HepG2 (cell line): ENCODE data around the gene FAM174C. TPM values are rescaled to one million over a fixed set of nuclear protein-coding genes. Genes with fewer than 3 reads are reported as not detected.

Source experiments
- ATF7 ChIP-seq, 2 experiments: fragments of 450-650 bp in 1 of 2; sonication (generic) in 1 of 2; formaldehyde crosslinking in 1 of 2; IDR thresholded peaks; 2 replicates each; pipeline versions ENCODE4 v1.4.0 to v1.6.1; 2016 to 2020; ENCODE audit warnings: antibody characterized with exemption in 1 of 2, mild to moderate bottlenecking in 1 of 2, missing genetic modification reagents in 1 of 2
- BATF2 ChIP-seq: sonication (generic); formaldehyde crosslinking; IDR thresholded peaks from 2 replicates; pipeline ENCODE4 v1.8.0; 2022; ENCODE audit warnings: mild to moderate bottlenecking, missing genetic modification reagents, moderate library complexity
- CEBPG ChIP-seq: IDR thresholded peaks from 2 replicates; pipeline ENCODE4 v1.6.1; 2016
- FOXC1 ChIP-seq: sonication (generic); formaldehyde crosslinking; IDR thresholded peaks from 2 replicates; pipeline ENCODE4 v1.8.0; 2022; ENCODE audit warnings: mild to moderate bottlenecking, missing genetic modification reagents, borderline replicate concordance
- HDAC2 ChIP-seq: sonication (generic); formaldehyde crosslinking; IDR thresholded peaks from 2 replicates; pipeline ENCODE4 v1.4.0; 2020; ENCODE audit warnings: missing genetic modification reagents
- HNRNPLL ChIP-seq: fragments of 200-400 bp; formaldehyde crosslinking; IDR thresholded peaks from 2 replicates; pipeline ENCODE4 v1.6.1; 2017; ENCODE audit warnings: mild to moderate bottlenecking, low read depth, low read length; ENCODE audit not compliant: poor library complexity, severe bottlenecking
- LRRFIP1 ChIP-seq: sonication (generic); formaldehyde crosslinking; conservative IDR thresholded peaks from 2 replicates; pipeline ENCODE4 v1.4.0; 2020; ENCODE audit warnings: missing genetic modification reagents
- MTA3 ChIP-seq: sonication (generic); formaldehyde crosslinking; IDR thresholded peaks from 2 replicates; pipeline ENCODE4 v1.4.0; 2020; ENCODE audit warnings: missing genetic modification reagents
- NR2C2 ChIP-seq: sonication (generic); formaldehyde crosslinking; IDR thresholded peaks from 2 replicates; pipeline ENCODE4 v1.4.0; 2020; ENCODE audit warnings: missing genetic modification reagents, mild to moderate bottlenecking, moderate library complexity, borderline replicate concordance
- NRL ChIP-seq: sonication (generic); formaldehyde crosslinking; IDR thresholded peaks from 2 replicates; pipeline ENCODE4 v1.5.0; 2020; ENCODE audit warnings: missing genetic modification reagents, mild to moderate bottlenecking, moderate library complexity, borderline replicate concordance
- ONECUT2 ChIP-seq: sonication (generic); formaldehyde crosslinking; IDR thresholded peaks from 2 replicates; pipeline ENCODE4 v1.4.0; 2020; ENCODE audit warnings: missing genetic modification reagents
- POGK ChIP-seq: sonication (generic); formaldehyde crosslinking; conservative IDR thresholded peaks from 2 replicates; pipeline ENCODE4 v1.8.0; 2022; ENCODE audit warnings: mild to moderate bottlenecking, moderate library complexity, missing genetic modification reagents
- SP2 ChIP-seq: sonication (generic); formaldehyde crosslinking; IDR thresholded peaks from 2 replicates; pipeline ENCODE4 v1.5.1; 2020; ENCODE audit warnings: mild to moderate bottlenecking, missing genetic modification reagents
- TBL1XR1 ChIP-seq: fragments of 150-350 bp; IDR thresholded peaks from 2 replicates; pipeline ENCODE4 v1.6.1; 2014; ENCODE audit warnings: borderline replicate concordance, low read length; ENCODE audit not compliant: partially characterized antibody
- XRCC5 ChIP-seq: fragments of 200-400 bp; formaldehyde crosslinking; optimal IDR thresholded peaks from 2 replicates; pipeline ENCODE3; 2017; ENCODE audit warnings: mild to moderate bottlenecking, low read length
- ZNF18 ChIP-seq: sonication (generic); formaldehyde crosslinking; IDR thresholded peaks from 2 replicates; pipeline ENCODE4 v1.8.0; 2022; ENCODE audit warnings: mild to moderate bottlenecking, missing genetic modification reagents; ENCODE audit not compliant: insufficient replicate concordance
- ZNF33B ChIP-seq: sonication (generic); formaldehyde crosslinking; IDR thresholded peaks from 2 replicates; pipeline ENCODE4 v1.5.1; 2020; ENCODE audit warnings: mild to moderate bottlenecking, missing genetic modification reagents
- ZNF605 ChIP-seq: sonication (generic); formaldehyde crosslinking; IDR thresholded peaks from 2 replicates; pipeline ENCODE4 v1.8.0; 2022; ENCODE audit warnings: mild to moderate bottlenecking, missing genetic modification reagents
- ZNF746 ChIP-seq: sonication (generic); formaldehyde crosslinking; IDR thresholded peaks from 2 replicates; pipeline ENCODE4 v1.8.0; 2022; ENCODE audit warnings: mild to moderate bottlenecking, missing genetic modification reagents
- ZNF749 ChIP-seq: sonication (generic); formaldehyde crosslinking; IDR thresholded peaks from 2 replicates; pipeline ENCODE4 v1.8.0; 2022; ENCODE audit warnings: mild to moderate bottlenecking, missing genetic modification reagents, moderate library complexity, borderline replicate concordance
- ZNF850 ChIP-seq: sonication (generic); formaldehyde crosslinking; conservative IDR thresholded peaks from 2 replicates; pipeline ENCODE4 v1.9.0; 2021; ENCODE audit warnings: mild to moderate bottlenecking, missing genetic modification reagents
- ZSCAN20 ChIP-seq: sonication (generic); formaldehyde crosslinking; IDR thresholded peaks from 2 replicates; pipeline ENCODE4 v1.4.0; 2020; ENCODE audit warnings: missing genetic modification reagents, mild to moderate bottlenecking, borderline replicate concordance
- polyA plus RNA-seq, 8 experiments: library from polyadenylated mRNA; depleted of rRNA in 3 of 8; stranded (reverse) in 7 of 8; unstranded in 1 of 8; fragments of >200 nt; fragmentation: Illumina TruSeq in 4 of 8; extraction: Trizol in 4 of 8; gene quantifications; 2 replicates each; pipeline versions ENCODE4 v1.2.1 to v1.2.3, GENCODE V29; 2011 to 2016; ENCODE audit warnings: low read depth in 4 of 8, missing spikeins in 1 of 8, mixed read lengths in 1 of 8; ENCODE audit not compliant: insufficient read depth in 1 of 8
- total RNA-seq, 5 experiments: library from RNA; depleted of rRNA; stranded (reverse); fragments of >200 nt; fragmentation: Illumina TruSeq; extraction: Trizol; gene quantifications; 2 replicates each; pipeline ENCODE4 v1.2.3, GENCODE V29; 2016; ENCODE audit warnings: low read depth in 1 of 5

FAM174C gene
- total and polyA plus RNA-seq, 2 of the 13 experiments (the other 11 are each of a cell fraction or from before 2014, with no cell fraction given): 19.5 to 31.3 TPM

- TF ChIP-seq POGK (CRISPR knock-in tag): no peak
- TF ChIP-seq ONECUT2: no peak
- no peak for TF ChIP-seq ZNF850 (CRISPR knock-in tag)
- TF ChIP-seq XRCC5: peak; percentile 66
- TF ChIP-seq ZNF605 (CRISPR knock-in tag): peak; percentile 7; the same call in 1 of the 2 replicates
- TF ChIP-seq ZNF18 (CRISPR knock-in tag): peak; percentile 83
- peak; percentile 95 for TF ChIP-seq HDAC2
- TF ChIP-seq ATF7 (IDR thresholded peaks at IDR 0.05): no peak
- no peak for TF ChIP-seq ATF7 (CRISPR knock-in tag; IDR thresholded peaks at IDR 0.05)
- no peak for TF ChIP-seq BATF2 (CRISPR knock-in tag)
- TF ChIP-seq ZNF749 (CRISPR knock-in tag): peak; percentile 72; the same call in 1 of the 2 replicates
- peak; percentile 42; the same call in 1 of the 2 replicates for TF ChIP-seq NRL (CRISPR knock-in tag)
- no peak for TF ChIP-seq MTA3 (CRISPR knock-in tag)
- TF ChIP-seq ZNF746 (CRISPR knock-in tag): peak; percentile 97
- TF ChIP-seq FOXC1 (CRISPR knock-in tag): no peak
- peak; percentile 75 for TF ChIP-seq NR2C2 (CRISPR knock-in tag)
- TF ChIP-seq ZSCAN20 (CRISPR knock-in tag): 0 out of 2 replicates have a peak, but pooled peaks have one; percentile 80
- TF ChIP-seq TBL1XR1: no peak
- TF ChIP-seq HNRNPLL: peak; percentile 0
- TF ChIP-seq CEBPG (CRISPR knock-in tag): peak; percentile 32; the same call in 1 of the 2 replicates
- no peak for TF ChIP-seq SP2 (CRISPR knock-in tag)
- no peak for TF ChIP-seq LRRFIP1
- TF ChIP-seq ZNF33B (CRISPR knock-in tag): no peak
Measured at GRCh38 chr19:1290703-1291651, 15.6 kb downstream of the FAM174C start (continued).
